Measurements from ENCODE around the gene RPL15. TPM values are rescaled to one million over a fixed set of nuclear protein-coding genes. Genes with fewer than 3 reads are reported as not detected.

RPL15 gene
- total and polyA plus RNA-seq, 2 of the 8 experiments (the other 6 are each of a cell fraction or from before 2014, with no cell fraction given): 2,819 to 6,473 TPM

GRCh38 chr3:23949784-23950183 is 32.9 kb downstream of the RPL15 start:
- no peak overlapping the region for H2BK120ac ChIP-seq (replicated peaks; ENCODE audit: low read depth, low read length)
- H3K4ac ChIP-seq (replicated peaks; ENCODE audit: insufficient read length, low read depth, low read length): no peak overlapping the region
- FAIRE-seq: no peak
- peaks cover 5 to 10% (median 9%) of the 10 kb centered on the region in 4 experiments; a peak in 5 of 7 replicates for H3K4me1 ChIP-seq (replicated peaks in 1 of 4; ENCODE audit: control insufficient read depth in 3 of 4, insufficient read depth in 4 of 4, low read length in 3 of 4)
- no peak overlapping the region for H3K56ac ChIP-seq (replicated peaks; ENCODE audit: insufficient read length, low read depth, low read length)
- no peak overlapping the region for H3K23ac ChIP-seq (ENCODE audit: insufficient read length)
- DNase-seq (ENCODE audit: low read depth in 1 of 2, low spot score in 2 of 2): no peak
- H4K91ac ChIP-seq (replicated peaks; ENCODE audit: insufficient read length, low read length): no peak overlapping the region
- H2BK5ac ChIP-seq (ENCODE audit: low read depth, low read length): no peak overlapping the region
- peaks cover 1 to 6% of the 10 kb centered on the region in 2 experiments for H4K20me1 ChIP-seq (replicated peaks in 1 of 2; ENCODE audit: control insufficient read depth in 1 of 2, insufficient read depth in 2 of 2, low read length in 2 of 2)
- H2BK12ac ChIP-seq (ENCODE audit: low read depth, low read length): no peak overlapping the region
- CTCF ChIA-PET (ENCODE audit: partially characterized antibody): interaction anchor here (1.4 kb wide), 1 partner anchor 25 kb away, joined by 5 read pairs; no protein-coding TSS in a partner anchor
- H3K9ac ChIP-seq (replicated peaks in 1 of 4; ENCODE audit: extremely low read depth in 1 of 4, low read depth in 3 of 4, low read length in 3 of 4): no peak overlapping the region
- no peak overlapping the region for H2BK20ac ChIP-seq (ENCODE audit: low read length)
- no peaks in the 10 kb centered on the region for H3K9me3 ChIP-seq (ENCODE audit: insufficient read depth in 2 of 2, low read depth in 1 of 2, low read length in 1 of 2)
- peaks cover 0 to 1% (median 0%) of the 10 kb centered on the region in 4 experiments; a peak in 1 of 8 replicates for H3K36me3 ChIP-seq (ENCODE audit: control insufficient read depth in 2 of 4, insufficient read depth in 4 of 4, low read length in 3 of 4)
- H3K27ac ChIP-seq (ENCODE audit: low read depth, low read length): no peak overlapping the region
- H3K14ac ChIP-seq (ENCODE audit: insufficient read length): no peak overlapping the region
- POLR2A ChIA-PET (ENCODE audit: partially characterized antibody): interaction anchor here (1.8 to 6.6 kb wide), 2 partner anchors 32 to 138 kb away, joined by 3 to 137 read pairs; partner anchors contain the start of genes NKIRAS1 and RPL15
- no peak overlapping the region for H2BK15ac ChIP-seq (ENCODE audit: low read length)
- no peaks in the 10 kb centered on the region for H3K27me3 ChIP-seq (replicated peaks in 1 of 4; ENCODE audit: control insufficient read depth in 3 of 4, extremely low read depth in 1 of 4, insufficient read depth in 3 of 4, low read length in 3 of 4)
- H3K79me2 ChIP-seq (ENCODE audit: control insufficient read depth in 1 of 2, insufficient read depth in 2 of 2, low read length in 2 of 2): peaks cover 7 to 79% of the 10 kb centered on the region in 2 experiments
- H4K5ac ChIP-seq (ENCODE audit: insufficient read length, low read depth, low read length): no peak overlapping the region
- H3K18ac ChIP-seq (ENCODE audit: extremely low read depth, low read length): no peak overlapping the region
- H2AFZ ChIP-seq (ENCODE audit: low read length): no peak overlapping the region
- no peaks in the 10 kb centered on the region; the same call in 1 of the 2 replicates for H3K23me2 ChIP-seq (ENCODE audit: low read depth, low read length)
- no peak overlapping the region for H3K4me3 ChIP-seq (ENCODE audit: extremely low read depth in 1 of 4, insufficient read depth in 2 of 4, low read depth in 3 of 4, low read length in 4 of 4)
- no peaks in the 10 kb centered on the region for H3K79me1 ChIP-seq (ENCODE audit: low read depth, low read length)
- H3K4me2 ChIP-seq (ENCODE audit: insufficient read depth in 1 of 2, low read depth in 2 of 2, low read length in 2 of 2): no peak overlapping the region
- no peak overlapping the region for H4K8ac ChIP-seq (ENCODE audit: extremely low read depth, insufficient read depth, low read length)
- no peak overlapping the region for H2AK5ac ChIP-seq (ENCODE audit: low read depth, low read length)
- TF ChIP-seq SP1 (IDR thresholded peaks at IDR 0.05; ENCODE audit: low read depth, low read length): no peak
- TF ChIP-seq EZH2 (IDR thresholded peaks at IDR 0.05; ENCODE audit: low read depth, low read length, severe bottlenecking): no peak
- TF ChIP-seq SAP30 (IDR thresholded peaks at IDR 0.05; ENCODE audit: insufficient read depth, insufficient replicate concordance, low read length): no peak
- no peak for TF ChIP-seq CHD1 (IDR thresholded peaks at IDR 0.05; ENCODE audit: low read depth, low read length)
- no peak for TF ChIP-seq NANOG (IDR thresholded peaks at IDR 0.05; ENCODE audit: insufficient read depth, low read depth, low read length, poor library complexity, severe bottlenecking)
- no peak for TF ChIP-seq USF2 (IDR thresholded peaks at IDR 0.05; ENCODE audit: low read length)
- TF ChIP-seq POLR2AphosphoS5 (IDR thresholded peaks at IDR 0.05; ENCODE audit: low read depth, low read length): no peak
- no peak for TF ChIP-seq PHF8 (conservative IDR thresholded peaks at IDR 0.05; ENCODE audit: low read depth, low read length)
- TF ChIP-seq HDAC6 (IDR thresholded peaks at IDR 0.05; ENCODE audit: low read depth, low read length): no peak
- TF ChIP-seq FOSL1 (IDR thresholded peaks at IDR 0.05; ENCODE audit: insufficient read depth, low read depth, low read length): no peak
- no peak for TF ChIP-seq CTCF (IDR thresholded peaks at IDR 0.05; ENCODE audit: control extremely low read depth in 1 of 3, insufficient read depth in 1 of 3, low read depth in 1 of 3, low read length in 3 of 3)

Data from H1 (cell line).